PC-3 (cell line): ENCODE data around the gene PMFBP1. TPM values are rescaled to one million over a fixed set of nuclear protein-coding genes. Genes with fewer than 3 reads are reported as not detected.

Experiments
- ATAC-seq: fragments of 200-7000 bp; cut with Tn5 transposase; 2 replicates; pipeline ENCODE4 v1.9.1; 2020; ENCODE audit warnings: mild to moderate bottlenecking, moderate library complexity
- BruUV-seq: library from RNA; stranded (reverse); fragments of 400-500 nt; replicated peaks from 2 replicates; lab custom pipeline; 2021; lab: Mats Ljungman, UMichigan
- CTCF ChIA-PET: fragments of 300-600 bp; sonication (Branson Sonifier 250); formaldehyde crosslinking; loops from one replicate; lab custom pipeline; 2022; ENCODE audit warnings: antibody characterized with exemption; lab: Charles Lee
- POLR2A ChIA-PET: fragments of 300-600 bp; sonication (Branson Sonifier 250); formaldehyde crosslinking; loops from one replicate; lab custom pipeline; 2022; ENCODE audit warnings: antibody characterized with exemption; ENCODE audit not compliant: unreplicated experiment; lab: Charles Lee
- DNase-seq: peaks from one replicate; pipeline ENCODE4 v3.0.0-alpha.2; 2015
- H2AFZ ChIP-seq: fragments of 300-600 bp; sonication (generic); 2 replicates; pipeline ENCODE4 v1.6.0; 2016; ENCODE audit warnings: antibody characterized with exemption, low read length
- H3F3A ChIP-seq: fragments of 300-600 bp; sonication (generic); one replicate; pipeline ENCODE4 v1.6.0; 2017; ENCODE audit warnings: antibody characterized with exemption, low read length, control low read depth, mild to moderate bottlenecking; ENCODE audit not compliant: unreplicated experiment
- H3K27ac ChIP-seq: fragments of 300-600 bp; sonication (generic); 2 replicates; pipeline ENCODE4 v1.5.1; 2016; ENCODE audit warnings: mild to moderate bottlenecking, low read length
- H3K27me3 ChIP-seq: fragments of 300-600 bp; sonication (generic); 2 replicates; pipeline ENCODE4 v1.6.1; 2016; ENCODE audit warnings: low read length, mixed read lengths
- H3K36me3 ChIP-seq: fragments of 300-600 bp; sonication (generic); 2 replicates; pipeline ENCODE4 v1.6.1; 2016; ENCODE audit warnings: low read depth, mixed run types, low read length, mixed read lengths
- H3K4me1 ChIP-seq: fragments of 300-600 bp; sonication (generic); 2 replicates; pipeline ENCODE4 v1.5.1; 2016; ENCODE audit warnings: low read length; ENCODE audit not compliant: insufficient read depth
- H3K4me2 ChIP-seq: fragments of 300-600 bp; sonication (generic); 2 replicates; pipeline ENCODE4 v1.6.0; 2016; ENCODE audit warnings: low read length
- H3K4me3 ChIP-seq: fragments of 300-600 bp; sonication (generic); 2 replicates; pipeline ENCODE4 v1.5.1; 2016; ENCODE audit warnings: mild to moderate bottlenecking, low read length, mixed read lengths
- H3K79me2 ChIP-seq: fragments of 300-600 bp; sonication (generic); 2 replicates; pipeline ENCODE4 v1.6.1; 2017; ENCODE audit warnings: low read length, mixed read lengths
- H3K9ac ChIP-seq: fragments of 300-600 bp; sonication (generic); 2 replicates; pipeline ENCODE4 v1.6.0; 2016; ENCODE audit warnings: mild to moderate bottlenecking, low read length
- H3K9me2 ChIP-seq: fragments of 300-600 bp; sonication (generic); replicated peaks from 2 replicates; pipeline ENCODE4 v1.6.1; 2016; ENCODE audit warnings: mixed run types, low read length, mixed read lengths
- H3K9me3 ChIP-seq: fragments of 300-600 bp; sonication (generic); 2 replicates; pipeline ENCODE4 v1.6.1; 2016; ENCODE audit warnings: low read length, mixed read lengths
- H4K20me1 ChIP-seq: fragments of 300-600 bp; sonication (generic); 2 replicates; pipeline ENCODE4 v1.6.1; 2016; ENCODE audit warnings: low read length, mixed read lengths
- CTCF ChIP-seq: fragments of 300-600 bp; sonication (generic); conservative IDR thresholded peaks from 2 replicates; pipeline ENCODE4 v1.5.1; 2017; ENCODE audit warnings: antibody characterized with exemption, low read depth, mild to moderate bottlenecking, low read length
- EZH2 ChIP-seq: fragments of 300-600 bp; sonication (generic); IDR thresholded peaks from one replicate; pipeline ENCODE4 v1.6.1; 2017; ENCODE audit warnings: antibody characterized with exemption, mild to moderate bottlenecking, low read length; ENCODE audit not compliant: unreplicated experiment
- EZH2phosphoT487 ChIP-seq: fragments of 300-600 bp; sonication (generic); IDR thresholded peaks from 2 replicates; pipeline ENCODE4 v1.6.1; 2018; ENCODE audit warnings: mild to moderate bottlenecking, antibody characterized with exemption, low read length, borderline replicate concordance
- intact Hi-C: fragments of 100-400 bp; cut with micrococcal nuclease; formaldehyde crosslinking; loops from 2 replicates; pipeline ENCODE4 v1.9.0; 2023
- total RNA-seq: library from RNA; depleted of rRNA; stranded (reverse); fragments of >200 nt; gene quantifications from 2 replicates; pipeline ENCODE4 v1.2.3, GENCODE V29; 2014

Gene PMFBP1
- total RNA-seq, 1 experiment from 2014 or later, result 1.2 TPM

DNA sequence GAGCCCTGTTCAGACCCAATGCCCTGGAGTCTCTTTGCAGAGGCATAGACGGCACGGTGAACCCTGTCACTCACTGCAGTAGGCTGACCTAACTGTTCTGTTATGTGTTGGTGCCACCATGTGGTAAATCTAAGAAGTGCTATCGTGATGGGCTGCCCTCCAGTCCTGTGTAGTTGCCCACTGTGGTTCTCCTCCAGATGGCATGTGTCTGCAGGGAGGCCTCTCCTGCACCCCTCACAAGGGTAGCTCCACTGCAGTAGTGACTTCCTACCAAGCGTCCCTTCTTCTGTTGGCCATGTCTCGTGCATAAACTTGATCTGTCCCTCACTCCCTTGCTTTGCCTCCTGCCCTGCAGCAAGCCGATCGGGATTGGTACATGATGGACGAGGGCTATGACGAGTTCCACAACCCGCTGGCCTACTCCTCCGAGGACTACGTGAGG, 72.6 kb downstream of the PMFBP1 start:
- CTCF ChIA-PET, result no interaction called here

DNA sequence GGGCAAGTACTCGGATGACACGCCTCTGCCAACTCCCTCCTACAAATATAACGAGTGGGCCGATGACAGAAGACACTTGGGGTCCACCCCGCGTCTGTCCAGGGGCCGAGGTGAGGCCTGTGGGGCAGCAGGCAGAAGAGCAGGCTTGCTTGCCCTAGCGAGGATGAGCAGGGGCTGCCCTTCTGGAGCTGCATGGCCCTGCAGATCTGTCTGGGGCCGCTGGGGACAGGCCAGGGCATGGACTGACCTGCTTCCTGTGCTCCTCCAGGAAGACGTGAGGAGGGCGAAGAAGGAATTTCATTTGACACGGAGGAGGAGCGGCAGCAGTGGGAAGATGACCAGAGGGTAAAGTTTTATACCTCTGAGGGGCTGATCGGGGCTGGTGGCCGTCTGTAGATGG, 73.0 kb downstream of the PMFBP1 start:
- H3K4me1 ChIP-seq, result peaks cover 8% of the 10 kb centered on the region; the same call in 1 of the 2 replicates
- no peaks in the 10 kb centered on the region for H3K9me3 ChIP-seq
- no peak overlapping the region for H3K4me2 ChIP-seq
- no peak overlapping the region for H3K4me3 ChIP-seq
- H3K9ac ChIP-seq, result no peak overlapping the region
- H4K20me1 ChIP-seq, result no peaks in the 10 kb centered on the region
- ATAC-seq, result no peak; the same call in 1 of the 2 replicates
- peaks cover 20% of the 10 kb centered on the region; the same call in 1 of the 2 replicates for H3K36me3 ChIP-seq
- no peaks in the 10 kb centered on the region for H3F3A ChIP-seq
- no peak for DNase-seq
- H3K9me2 ChIP-seq, result no peaks in the 10 kb centered on the region
- intact Hi-C loops, result loop anchor here (1.0 to 10.0 kb wide), 2 partner anchors 33 to 94 kb away; partner anchors contain the start of genes DHODH and PKD1L3
- peaks cover 24% of the 10 kb centered on the region for H3K79me2 ChIP-seq
- TF ChIP-seq CTCF, result no peak
- TF ChIP-seq EZH2, result no peak
- no peak for TF ChIP-seq EZH2phosphoT487
- H3K27me3 ChIP-seq, result no peaks in the 10 kb centered on the region
- BruUV-seq, result no TSS peak
- no peak overlapping the region for H2AFZ ChIP-seq
- ChIA-PET CTCF (no interaction called here), POLR2A (no interaction called here)
- H3K27ac ChIP-seq, result no peak overlapping the region

More for the DNA sequence above, 72.6 kb downstream of the PMFBP1 start:
- peaks cover 23% of the 10 kb centered on the region; the same call in 1 of the 2 replicates for H3K36me3 ChIP-seq
- POLR2A ChIA-PET, result no interaction called here
- TF ChIP-seq CTCF (peak; percentile 66), EZH2 (no peak), EZH2phosphoT487 (no peak)
- ATAC-seq (peak; percentile 90), DNase-seq (peak; percentile 63)
- no peaks in the 10 kb centered on the region for H3K27me3 ChIP-seq
- H3K9me2 ChIP-seq, result no peaks in the 10 kb centered on the region
- no peaks in the 10 kb centered on the region for H4K20me1 ChIP-seq
- H3K9ac ChIP-seq, result no peak overlapping the region
- no TSS peak for BruUV-seq
- no peaks in the 10 kb centered on the region for H3K9me3 ChIP-seq
- H3K4me2 ChIP-seq, result no peak overlapping the region
- H3K4me3 ChIP-seq, result no peak overlapping the region
- no peak overlapping the region for H3K27ac ChIP-seq
- peaks cover 20% of the 10 kb centered on the region for H3K79me2 ChIP-seq
- H3K4me1 ChIP-seq, result peaks cover 8% of the 10 kb centered on the region; the same call in 1 of the 2 replicates
- intact Hi-C loops, result loop anchor here (1.0 to 10.0 kb wide), 2 partner anchors 33 to 95 kb away; partner anchors contain the start of genes DHODH and PKD1L3
- no peak overlapping the region for H2AFZ ChIP-seq
- H3F3A ChIP-seq, result no peaks in the 10 kb centered on the region

DNA sequence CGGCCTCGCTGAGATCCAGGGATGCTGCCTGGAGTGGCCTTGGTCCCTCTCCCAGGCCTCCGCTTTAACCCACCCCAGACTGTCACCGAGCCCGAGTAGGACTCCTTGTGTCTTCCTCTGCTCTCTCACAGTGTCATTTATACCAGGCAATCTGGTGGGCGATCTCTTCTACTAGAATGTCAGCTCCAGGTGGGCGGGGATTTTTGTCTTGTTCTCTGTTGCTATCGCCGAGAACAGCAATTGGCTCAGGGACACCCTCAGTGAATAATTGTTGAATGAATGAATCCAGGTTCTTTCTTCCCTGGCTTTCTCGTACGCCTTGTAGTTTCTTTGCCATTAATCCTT, 77.7 kb downstream of the PMFBP1 start:
- Histone ChIP-seq H3K27ac (peak overlapping the region; percentile 15; the same call in 1 of the 2 replicates), H3K4me1 (peaks cover 12% of the 10 kb centered on the region; the same call in 1 of the 2 replicates), H2AFZ (peak overlapping the region; percentile 72), H3K9ac (peak overlapping the region; percentile 89), H3K36me3 (peaks cover 17% of the 10 kb centered on the region; the same call in 1 of the 2 replicates), H3F3A (no peaks in the 10 kb centered on the region), H3K9me3 (no peaks in the 10 kb centered on the region), H3K4me3 (peak overlapping the region; percentile 92), H3K27me3 (no peaks in the 10 kb centered on the region), H3K9me2 (no peaks in the 10 kb centered on the region), H3K79me2 (peaks cover 55% of the 10 kb centered on the region), H4K20me1 (no peaks in the 10 kb centered on the region), H3K4me2 (peak overlapping the region; percentile 84)
- POLR2A ChIA-PET, result no interaction called here
- BruUV-seq, result no TSS peak
- peak; percentile 4 for DNase-seq
- ATAC-seq, result peak; percentile 2
- TF ChIP-seq CTCF (no peak), EZH2phosphoT487 (no peak), EZH2 (no peak)
- CTCF ChIA-PET, result no interaction called here
- intact Hi-C loops, result loop anchor here (5.0 to 10.0 kb wide), 2 partner anchors 89 to 202 kb away; partner anchors contain the start of genes DHODH and PKD1L3
